Liver (tissue), 9 donors: Measurements from ENCODE around the gene RBM10. TPM values are rescaled to one million over a fixed set of nuclear protein-coding genes. Genes with fewer than 3 reads are reported as not detected.

Source experiments
- DNase-seq: peaks from one replicate; pipeline ENCODE4 v3.0.0-alpha.2; 2017; ENCODE audit warnings: low spot score
- H3K27ac ChIP-seq, 2 donors: one replicate each; pipeline ENCODE4 v1.7.0; 2013; ENCODE audit warnings: inconsistent platforms in 2 of 2, low read length in 2 of 2, control low read depth in 1 of 2, low read depth in 1 of 2, mild to moderate bottlenecking in 1 of 2
- H3K27me3 ChIP-seq, 4 donors: one replicate each; pipeline versions ENCODE4 v1.6.1 to v1.7.0; 2013; ENCODE audit warnings: low read length in 3 of 4, inconsistent platforms in 1 of 4, mild to moderate bottlenecking in 1 of 4, moderate library complexity in 1 of 4; ENCODE audit not compliant: control insufficient read depth in 4 of 4, insufficient read depth in 4 of 4
- H3K36me3 ChIP-seq, 4 donors: one replicate each; pipeline versions ENCODE4 v1.6.1 to v1.7.0; 2013; ENCODE audit warnings: low read length in 3 of 4, mild to moderate bottlenecking in 3 of 4, low read depth in 1 of 4, moderate library complexity in 1 of 4; ENCODE audit not compliant: control insufficient read depth in 4 of 4, insufficient read depth in 3 of 4
- H3K4me1 ChIP-seq, 4 donors: one replicate each; pipeline versions ENCODE4 v1.6.1 to v1.7.0; 2013; ENCODE audit warnings: low read length in 3 of 4, mild to moderate bottlenecking in 3 of 4, moderate library complexity in 1 of 4; ENCODE audit not compliant: control insufficient read depth in 4 of 4, insufficient read depth in 4 of 4
- H3K4me3 ChIP-seq, 3 donors: one replicate each; pipeline versions ENCODE4 v1.6.1 to v1.7.0; 2013; ENCODE audit warnings: low read length in 3 of 3, control low read depth in 1 of 3, low read depth in 1 of 3, mild to moderate bottlenecking in 1 of 3
- H3K9ac ChIP-seq, 2 donors: one replicate each; pipeline ENCODE4 v1.7.0; 2013; ENCODE audit warnings: low read length in 2 of 2, mild to moderate bottlenecking in 2 of 2, moderate library complexity in 2 of 2, control low read depth in 1 of 2, low read depth in 1 of 2
- H3K9me3 ChIP-seq, 4 donors: one replicate each; pipeline versions ENCODE4 v1.6.1 to v1.7.0; 2013; ENCODE audit warnings: low read length in 3 of 4; ENCODE audit not compliant: control insufficient read depth in 4 of 4
- ATF3 ChIP-seq: IDR thresholded peaks from 2 replicates; pipeline ENCODE4 v1.6.1; 2016; ENCODE audit warnings: antibody characterized with exemption
- CTCF ChIP-seq: fragments of 150-350 bp; IDR thresholded peaks from 2 replicates; pipeline ENCODE4 v1.5.1; 2017; ENCODE audit warnings: improper control_type of control experiment, low read depth, low read length; ENCODE audit not compliant: missing input control
- EGR1 ChIP-seq, 2 donors: IDR thresholded peaks; 2 replicates each; pipeline ENCODE4 v1.6.1; 2016 to 2018; ENCODE audit warnings: antibody characterized with exemption in 2 of 2, low read depth in 2 of 2
- FOXA1 ChIP-seq: IDR thresholded peaks from 2 replicates; pipeline ENCODE4 v1.6.1; 2016; ENCODE audit warnings: antibody characterized with exemption
- FOXA2 ChIP-seq: IDR thresholded peaks from 2 replicates; pipeline ENCODE4 v1.6.1; 2016; ENCODE audit warnings: antibody characterized with exemption
- GABPA ChIP-seq, 2 donors: IDR thresholded peaks in 1 of 2; conservative IDR thresholded peaks in 1 of 2; 2 replicates each; pipeline ENCODE4 v1.6.1; 2016; ENCODE audit warnings: antibody characterized with exemption in 2 of 2, mild to moderate bottlenecking in 1 of 2, moderate library complexity in 1 of 2
- HNF4A ChIP-seq, 2 donors: conservative IDR thresholded peaks; 2 replicates each; pipeline ENCODE4 v1.6.1; 2016; ENCODE audit warnings: antibody characterized with exemption in 2 of 2, mild to moderate bottlenecking in 2 of 2
- HNF4G ChIP-seq: IDR thresholded peaks from 2 replicates; pipeline ENCODE4 v1.6.1; 2016; ENCODE audit warnings: antibody characterized with exemption
- JUND ChIP-seq, 2 donors: IDR thresholded peaks; 2 replicates each; pipeline ENCODE4 v1.6.1; 2016; ENCODE audit warnings: antibody characterized with exemption in 2 of 2
- MAX ChIP-seq: IDR thresholded peaks from 2 replicates; pipeline ENCODE4 v1.6.1; 2016; ENCODE audit warnings: antibody characterized with exemption
- NR2F2 ChIP-seq: IDR thresholded peaks from 2 replicates; pipeline ENCODE4 v1.6.1; 2016; ENCODE audit warnings: antibody characterized with exemption
- RAD21 ChIP-seq, 2 donors: IDR thresholded peaks; 2 replicates each; pipeline ENCODE4 v1.6.1; 2016; ENCODE audit warnings: antibody characterized with exemption in 2 of 2, mild to moderate bottlenecking in 2 of 2
- REST ChIP-seq: IDR thresholded peaks from 2 replicates; pipeline ENCODE4 v1.6.1; 2016; ENCODE audit warnings: antibody characterized with exemption, mild to moderate bottlenecking
- RXRA ChIP-seq, 2 donors: IDR thresholded peaks; 2 replicates each; pipeline ENCODE4 v1.6.1; 2017 to 2018; ENCODE audit warnings: antibody characterized with exemption in 2 of 2, mild to moderate bottlenecking in 1 of 2
- TAF1 ChIP-seq: conservative IDR thresholded peaks from 2 replicates; pipeline ENCODE4 v1.6.1; 2016; ENCODE audit warnings: antibody characterized with exemption, mild to moderate bottlenecking
- YY1 ChIP-seq: IDR thresholded peaks from 2 replicates; pipeline ENCODE4 v1.6.1; 2016; ENCODE audit warnings: antibody characterized with exemption, mild to moderate bottlenecking
- ZBTB33 ChIP-seq: IDR thresholded peaks from 2 replicates; pipeline ENCODE4 v1.6.1; 2016; ENCODE audit warnings: antibody characterized with exemption
- WGBS: extraction: QIAGEN DNeasy Blood & Tissue Kit; methylation state at CpG from one replicate; pipeline ENCODE4 v1.1.7; 2013; 5-methylcytosine and 5-hydroxymethylcytosine counted together
- polyA plus RNA-seq, 2 donors: library from polyadenylated mRNA; stranded (reverse) in 1 of 2; unstranded in 1 of 2; fragments of 200-250 nt in 1 of 2; fragments of >200 nt in 1 of 2; fragmentation: Nextera tagmentation in 1 of 2; extraction: Ambion mirVana in 1 of 2; gene quantifications; one replicate each; pipeline versions ENCODE4 v1.2.1 to v1.2.3, GENCODE V29; 2013 to 2015
- total RNA-seq, 2 donors: library from RNA; depleted of rRNA; stranded (reverse); fragments of >200 nt; gene quantifications; one replicate each; pipeline ENCODE4 v1.2.3, GENCODE V29; 2014
- donor health status: healthy.
- donor health status: healthy.
- donor health status: healthy.
- donor health status: healthy.
- donor health status: healthy.

The RBM10 gene
- total and polyA plus RNA-seq, 4 donors: 8.2 to 26.6 (median 17.5) TPM

GRCh38 chrX:47234583-47234982, 89.6 kb downstream of the RBM10 start:
- Histone ChIP-seq H3K4me3 (no peak overlapping the region), H3K4me1 (peaks cover 0 to 7% (median 0%) of the 10 kb centered on the region in 4 donors), H3K9ac (peak overlapping the region in 1 of 2 donors; percentile 99), H3K27ac (peak overlapping the region in 1 of 2 donors; percentile 98), H3K9me3 (no peaks in the 10 kb centered on the region), H3K27me3 (no peaks in the 10 kb centered on the region), H3K36me3 (peaks cover 0 to 1% (median 0%) of the 10 kb centered on the region in 4 donors)
- no peak for DNase-seq
- 82% methylated on average over 3 of the region's 3 CpGs for WGBS
- TF ChIP-seq NR2F2 (no peak), TAF1 (no peak), CTCF (no peak), FOXA1 (no peak), EGR1 (IDR thresholded peaks at IDR 0.05; ENCODE audit: low read depth in 2 of 2) (no peak), ATF3 (no peak), ZBTB33 (no peak), JUND (IDR thresholded peaks at IDR 0.05) (no peak), MAX (no peak), RXRA (IDR thresholded peaks at IDR 0.05) (no peak), YY1 (no peak), FOXA2 (no peak)

- Histone ChIP-seq H3K27ac (no peak overlapping the region), H3K27me3 (no peaks in the 10 kb centered on the region), H3K9me3 (peaks cover 0 to 4% (median 0%) of the 10 kb centered on the region in 4 donors), H3K9ac (no peak overlapping the region), H3K4me1 (peaks cover 0 to 7% (median 0%) of the 10 kb centered on the region in 4 donors), H3K4me3 (no peak overlapping the region), H3K36me3 (peaks cover 0 to 4% (median 0%) of the 10 kb centered on the region in 4 donors)
- TF ChIP-seq NR2F2 (no peak), HNF4A (conservative IDR thresholded peaks at IDR 0.05) (no peak), FOXA2 (no peak), REST (no peak), GABPA (IDR thresholded peaks at IDR 0.05 in 1 of 2, conservative IDR thresholded peaks at IDR 0.05 in 1 of 2) (no peak), HNF4G (no peak), YY1 (no peak), RAD21 (IDR thresholded peaks at IDR 0.05) (no peak), RXRA (IDR thresholded peaks at IDR 0.05) (no peak), FOXA1 (no peak), TAF1 (no peak), EGR1 (IDR thresholded peaks at IDR 0.05; ENCODE audit: low read depth in 2 of 2) (no peak), ATF3 (no peak)
- WGBS: 78% methylated on average over 4 of the region's 4 CpGs
- no peak for DNase-seq
These were observed 90.7 kb downstream of the RBM10 start for GRCh38 chrX:47235691-47236103.
